Measurements from ENCODE around the gene MKNK1. TPM values are rescaled to one million over a fixed set of nuclear protein-coding genes. Genes with fewer than 3 reads are reported as not detected.

The MKNK1 gene
- total and polyA plus RNA-seq, 8 donors, result 21.2 to 182 (median 36.7) TPM

- H3K27ac ChIP-seq, result no peak overlapping the region
- no peak for DNase-seq
- intact Hi-C loops (cut with DNase I; ENCODE audit: low total_unique reads), result no loop called here
Observed at GRCh38 chr1:46538147-46538546, 65.9 kb downstream of the MKNK1 start.

GRCh38 chr1:46537651-46538050, 66.4 kb downstream of the MKNK1 start:
- H3K27me3 ChIP-seq, result peaks cover 0 to 47% (median 11%) of the 10 kb centered on the region in 3 donors
- intact Hi-C loops (cut with DNase I; ENCODE audit: low total_unique reads), result no loop called here

More at GRCh38 chr1:46538147-46538546, 65.9 kb downstream of the MKNK1 start:
- Histone ChIP-seq H3K4me1 (peaks cover 0 to 7% (median 6%) of the 10 kb centered on the region in 4 donors), H3K4me3 (no peak overlapping the region), H3K36me3 (no peaks in the 10 kb centered on the region), H3K27me3 (peaks cover 0 to 49% (median 14%) of the 10 kb centered on the region in 3 donors), H3K9me3 (no peaks in the 10 kb centered on the region)
- 65 to 71% (median 70%) methylated on average over 2 of the region's 2 CpGs for WGBS, 5 donors
- no peak for TF ChIP-seq EP300 (IDR thresholded peaks at IDR 0.05)
- TF ChIP-seq POLR2A (IDR thresholded peaks at IDR 0.05), result no peak
- TF ChIP-seq POLR2AphosphoS5 (IDR thresholded peaks at IDR 0.05), result no peak
- TF ChIP-seq, protein P1, sequence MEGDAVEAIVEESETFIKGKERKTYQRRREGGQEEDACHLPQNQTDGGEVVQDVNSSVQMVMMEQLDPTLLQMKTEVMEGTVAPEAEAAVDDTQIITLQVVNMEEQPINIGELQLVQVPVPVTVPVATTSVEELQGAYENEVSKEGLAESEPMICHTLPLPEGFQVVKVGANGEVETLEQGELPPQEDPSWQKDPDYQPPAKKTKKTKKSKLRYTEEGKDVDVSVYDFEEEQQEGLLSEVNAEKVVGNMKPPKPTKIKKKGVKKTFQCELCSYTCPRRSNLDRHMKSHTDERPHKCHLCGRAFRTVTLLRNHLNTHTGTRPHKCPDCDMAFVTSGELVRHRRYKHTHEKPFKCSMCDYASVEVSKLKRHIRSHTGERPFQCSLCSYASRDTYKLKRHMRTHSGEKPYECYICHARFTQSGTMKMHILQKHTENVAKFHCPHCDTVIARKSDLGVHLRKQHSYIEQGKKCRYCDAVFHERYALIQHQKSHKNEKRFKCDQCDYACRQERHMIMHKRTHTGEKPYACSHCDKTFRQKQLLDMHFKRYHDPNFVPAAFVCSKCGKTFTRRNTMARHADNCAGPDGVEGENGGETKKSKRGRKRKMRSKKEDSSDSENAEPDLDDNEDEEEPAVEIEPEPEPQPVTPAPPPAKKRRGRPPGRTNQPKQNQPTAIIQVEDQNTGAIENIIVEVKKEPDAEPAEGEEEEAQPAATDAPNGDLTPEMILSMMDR (IDR thresholded peaks at IDR 0.05), result no peak

DNA sequence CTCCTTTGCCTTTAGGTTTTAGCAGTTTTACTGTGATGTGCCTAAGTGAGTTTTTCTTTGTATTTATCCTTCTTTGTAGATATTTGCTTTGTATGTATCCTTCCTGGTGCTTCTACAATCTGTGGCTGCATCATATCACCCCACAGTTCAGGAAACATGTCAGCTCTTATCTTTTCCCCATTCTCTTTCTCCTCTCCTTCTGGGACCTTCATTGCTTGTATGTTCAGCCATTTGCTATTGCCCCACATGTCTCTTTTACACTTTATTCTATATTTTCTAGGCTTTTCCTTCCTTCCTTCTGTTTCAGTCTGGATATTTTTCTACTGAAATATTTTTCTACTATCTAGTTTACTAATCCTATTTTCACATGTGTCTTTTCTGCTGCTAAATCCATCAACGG, 67.5 kb downstream of the MKNK1 start:
- Histone ChIP-seq H3K36me3 (no peaks in the 10 kb centered on the region), H3K4me3 (no peak overlapping the region), H3K4me1 (peaks cover 4 to 14% (median 6%) of the 10 kb centered on the region in 4 donors), H3K9me3 (no peaks in the 10 kb centered on the region), H3K27ac (no peak overlapping the region), H3K27me3 (peaks cover 0 to 52% (median 11%) of the 10 kb centered on the region in 3 donors)
- no peak for DNase-seq
- TF ChIP-seq POLR2AphosphoS5 (IDR thresholded peaks at IDR 0.05) (no peak), POLR2A (IDR thresholded peaks at IDR 0.05) (no peak), EP300 (IDR thresholded peaks at IDR 0.05) (no peak)
- TF ChIP-seq, protein P1 (IDR thresholded peaks at IDR 0.05), result no peak
- 94 to 97% (median 95%) methylated on average over 1 of the region's 1 CpG for WGBS, 5 donors
- intact Hi-C loops (cut with DNase I; ENCODE audit: low total_unique reads), result no loop called here

More at GRCh38 chr1:46537651-46538050, 66.4 kb downstream of the MKNK1 start:
- peaks cover 3 to 11% (median 6%) of the 10 kb centered on the region in 4 donors for H3K4me1 ChIP-seq
- H3K27ac ChIP-seq, result no peak overlapping the region
- H3K9me3 ChIP-seq, result no peaks in the 10 kb centered on the region
- H3K4me3 ChIP-seq, result no peak overlapping the region
- TF ChIP-seq POLR2AphosphoS5 (IDR thresholded peaks at IDR 0.05) (no peak), POLR2A (IDR thresholded peaks at IDR 0.05) (no peak), EP300 (IDR thresholded peaks at IDR 0.05) (no peak)
- TF ChIP-seq, protein P1 (IDR thresholded peaks at IDR 0.05), result no peak
- DNase-seq, result no peak
- no peaks in the 10 kb centered on the region for H3K36me3 ChIP-seq
- WGBS, 5 donors, result 61 to 78% (median 65%) methylated on average over 2 of the region's 2 CpGs

DNA sequence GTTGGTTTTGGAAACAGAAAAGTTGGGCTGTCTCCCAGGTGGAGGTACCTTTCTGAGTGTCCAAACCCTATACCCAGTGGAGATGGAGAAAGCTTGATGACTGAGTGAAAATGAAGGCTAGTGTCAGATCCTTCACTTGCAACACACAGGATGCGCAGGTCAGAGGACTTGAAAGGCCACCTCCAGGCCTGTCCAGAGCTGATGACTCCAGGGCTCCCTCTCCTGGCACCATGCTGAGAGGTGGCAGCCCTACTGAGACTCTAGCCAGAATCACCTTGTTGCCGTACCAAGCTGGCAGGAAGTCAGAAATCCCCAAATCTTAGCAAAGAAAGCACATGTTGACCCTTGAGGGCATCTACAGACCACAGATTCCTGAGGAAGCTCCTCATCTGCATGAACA, 69.0 kb downstream of the MKNK1 start:
- no peak overlapping the region for H3K4me3 ChIP-seq
- peaks cover 4 to 14% (median 6%) of the 10 kb centered on the region in 4 donors for H3K4me1 ChIP-seq
- no peak overlapping the region for H3K27ac ChIP-seq
- DNase-seq, result peak in 1 of 2 donors; percentile 56
- no peaks in the 10 kb centered on the region for H3K36me3 ChIP-seq
- H3K9me3 ChIP-seq, result no peaks in the 10 kb centered on the region
- TF ChIP-seq POLR2AphosphoS5 (IDR thresholded peaks at IDR 0.05), result no peak
- TF ChIP-seq, protein P1 (IDR thresholded peaks at IDR 0.05), result peak in 3 of 7 experiments; percentile 6 to 29 (median 24)
- 47 to 77% (median 53%) methylated on average over 2 of the region's 2 CpGs for WGBS, 5 donors
- peaks cover 0 to 58% (median 12%) of the 10 kb centered on the region in 3 donors for H3K27me3 ChIP-seq
- intact Hi-C loops (cut with DNase I; ENCODE audit: low total_unique reads), result no loop called here

All from stomach (tissue), 9 donors.